ENCODE results near the gene NFKBIA. TPM values are rescaled to one million over a fixed set of nuclear protein-coding genes. Genes with fewer than 3 reads are reported as not detected.

Gene NFKBIA
- total RNA-seq, 4 donors from 2014 or later: 185 to 379 (median 320) TPM

GRCh38 chr14:35419429-35419841 lies 14.9 kb upstream of the NFKBIA start:
- TF ChIP-seq CTCF (IDR thresholded peaks at IDR 0.05 in 4 of 5, conservative IDR thresholded peaks at IDR 0.05 in 1 of 5) (no peak), POLR2A (IDR thresholded peaks at IDR 0.05) (no peak)
- Histone ChIP-seq H3K27me3 (no peaks in the 10 kb centered on the region), H3K36me3 (no peaks in the 10 kb centered on the region), H3K27ac (no peak overlapping the region), H3K4me1 (peaks cover 0 to 3% of the 10 kb centered on the region in 2 donors), H3K4me3 (no peak overlapping the region), H3K9me3 (no peaks in the 10 kb centered on the region)
- DNase-seq (no peak), ATAC-seq (no peak)
- in situ Hi-C loops (cut with MboI; ENCODE audit: low sequenced_read_pairs in 4 of 4): loop anchor here in 3 of 4 donors (10.0 to 25.0 kb wide), 4 partner anchors 205 to 707 kb away; partner anchors contain the start of genes CFL2 (in 1 of the 3), FAM177A1 (in 1 of the 3), PPP2R3C (in 1 of the 3) and PRORP (in 1 of the 3)
- intact Hi-C loops (cut with DNase I; ENCODE audit: low total_unique reads): no loop called here

DNA sequence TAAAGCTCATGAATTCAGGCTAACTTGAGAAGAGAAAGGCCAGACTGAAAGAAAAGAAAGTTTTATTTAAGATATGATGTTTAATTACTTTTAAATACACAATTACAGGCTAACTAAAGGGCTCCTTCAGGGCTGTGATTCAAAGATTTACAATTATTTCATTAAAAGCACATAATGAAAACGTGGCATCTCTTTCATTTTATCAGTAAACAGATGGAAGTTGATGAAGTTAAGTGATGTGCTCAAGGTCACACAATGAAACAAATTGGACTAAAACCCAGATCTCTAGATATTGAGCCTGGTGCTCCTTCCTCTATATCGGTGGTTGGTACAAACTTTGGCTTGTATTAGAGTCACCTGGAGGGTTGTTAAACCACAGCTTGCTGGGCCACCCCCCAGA lies 13.5 kb upstream of the NFKBIA start:
- Histone ChIP-seq H3K27ac (no peak overlapping the region), H3K27me3 (no peaks in the 10 kb centered on the region), H3K4me3 (no peak overlapping the region), H3K36me3 (no peaks in the 10 kb centered on the region), H3K4me1 (peaks cover under 1 to 3% of the 10 kb centered on the region in 2 donors), H3K9me3 (no peaks in the 10 kb centered on the region)
- in situ Hi-C loops (cut with MboI; ENCODE audit: low sequenced_read_pairs in 4 of 4) (loop anchor here in 3 of 4 donors (10.0 to 25.0 kb wide), 4 partner anchors 203 to 706 kb away; partner anchors contain the start of genes CFL2 (in 1 of the 3), FAM177A1 (in 1 of the 3), PPP2R3C (in 1 of the 3) and PRORP (in 1 of the 3)), intact Hi-C loops (cut with DNase I; ENCODE audit: low total_unique reads) (no loop called here)
- DNase-seq (no peak), ATAC-seq (no peak)
- TF ChIP-seq POLR2A (IDR thresholded peaks at IDR 0.05) (no peak), CTCF (IDR thresholded peaks at IDR 0.05 in 4 of 5, conservative IDR thresholded peaks at IDR 0.05 in 1 of 5) (no peak)

DNA sequence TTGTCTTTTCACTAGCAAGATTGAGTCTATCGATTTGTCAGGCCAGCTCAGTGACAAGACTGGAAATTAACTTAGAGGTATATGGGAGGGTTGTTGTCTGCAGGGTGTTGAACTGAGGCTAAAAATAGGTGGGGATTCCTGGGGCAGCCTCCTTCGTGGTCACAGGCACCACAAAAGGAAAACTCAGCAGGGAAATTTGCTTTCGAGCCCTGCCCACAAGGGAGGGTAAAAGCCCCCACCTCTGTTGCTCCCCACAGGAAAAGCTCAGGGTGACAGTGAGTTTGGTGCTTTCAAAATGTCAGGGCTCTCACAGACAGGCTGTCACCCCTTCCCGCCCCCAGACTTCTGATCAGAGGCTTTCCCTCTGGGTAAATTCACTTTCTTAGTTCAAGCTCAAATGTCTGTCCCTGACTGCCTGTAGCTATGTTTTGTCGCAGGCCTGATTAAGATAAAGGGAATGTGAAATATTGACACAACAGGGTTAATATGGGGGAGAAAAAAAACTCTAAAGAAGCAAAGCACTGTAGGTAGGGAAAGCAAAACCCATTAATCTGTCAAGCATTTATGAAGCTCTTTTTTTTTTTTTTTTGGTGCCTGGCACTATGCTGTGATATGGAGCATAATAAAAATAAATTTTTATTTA lies 11.7 kb upstream of the NFKBIA start:
- no peak for TF ChIP-seq CTCF (IDR thresholded peaks at IDR 0.05 in 4 of 5, conservative IDR thresholded peaks at IDR 0.05 in 1 of 5)
- TF ChIP-seq POLR2A (IDR thresholded peaks at IDR 0.05): no peak
- no peaks in the 10 kb centered on the region for H3K27me3 ChIP-seq
- ATAC-seq: no peak
- in situ Hi-C loops (cut with MboI; ENCODE audit: low sequenced_read_pairs in 4 of 4) (loop anchor here in 3 of 4 donors (10.0 to 25.0 kb wide), 4 partner anchors 201 to 704 kb away; partner anchors contain the start of genes CFL2 (in 1 of the 3), FAM177A1 (in 1 of the 3), PPP2R3C (in 1 of the 3) and PRORP (in 1 of the 3)), intact Hi-C loops (cut with DNase I; ENCODE audit: low total_unique reads) (no loop called here)
- no peak overlapping the region for H3K4me3 ChIP-seq
- no peak for DNase-seq
- no peaks in the 10 kb centered on the region for H3K36me3 ChIP-seq
- H3K27ac ChIP-seq: no peak overlapping the region
- peaks cover 6 to 13% of the 10 kb centered on the region in 2 donors for H3K4me1 ChIP-seq
- no peaks in the 10 kb centered on the region for H3K9me3 ChIP-seq

DNA sequence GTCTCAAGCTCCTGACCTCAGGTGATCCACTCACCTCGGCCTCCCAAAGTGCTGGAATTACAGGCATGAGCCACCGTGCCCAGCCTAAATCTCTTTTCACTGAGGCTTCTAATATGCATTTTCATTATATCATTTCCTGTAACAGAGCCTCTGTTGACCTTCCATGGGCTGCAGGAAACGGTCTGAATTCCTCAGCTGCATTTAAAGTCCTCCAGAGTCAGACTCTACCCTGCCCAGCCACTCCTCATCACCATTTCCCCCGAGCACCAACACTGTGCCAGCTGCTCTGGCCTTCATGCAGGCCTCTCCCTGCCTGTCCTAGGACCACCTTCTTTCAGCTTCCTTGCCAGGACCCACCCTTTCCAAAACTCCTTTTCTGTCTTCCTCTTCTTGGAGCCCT lies 9.8 kb upstream of the NFKBIA start:
- Histone ChIP-seq H3K4me3 (no peak overlapping the region), H3K9me3 (no peaks in the 10 kb centered on the region), H3K36me3 (no peaks in the 10 kb centered on the region), H3K27ac (peak overlapping the region in 3 of 4 donors; percentile 39 to 55 (median 47)), H3K27me3 (no peaks in the 10 kb centered on the region), H3K4me1 (peaks cover 6 to 13% of the 10 kb centered on the region in 2 donors)
- ATAC-seq (no peak), DNase-seq (no peak)
- intact Hi-C loops (cut with DNase I; ENCODE audit: low total_unique reads): loop anchor here (5.0 kb wide), 1 partner anchor 292 kb away; the partner anchor contains the start of genes PPP2R3C and PRORP
- TF ChIP-seq CTCF (IDR thresholded peaks at IDR 0.05 in 4 of 5, conservative IDR thresholded peaks at IDR 0.05 in 1 of 5): no peak
- TF ChIP-seq POLR2A (IDR thresholded peaks at IDR 0.05): no peak
- in situ Hi-C loops (cut with MboI; ENCODE audit: low sequenced_read_pairs in 4 of 4): loop anchor here (5.0 to 25.0 kb wide), 7 partner anchors 197 to 702 kb away; partner anchors contain the start of genes CFL2 (in 1 of the 4), FAM177A1 (in 1 of the 4), PPP2R3C (in 1 of the 4) and PRORP (in 1 of the 4)
